ENCODE results near the gene RAPGEF1.
A peak's percentile ranks its signal among the peaks of the same experiment; 100 is the strongest.

Gene RAPGEF1

DNA sequence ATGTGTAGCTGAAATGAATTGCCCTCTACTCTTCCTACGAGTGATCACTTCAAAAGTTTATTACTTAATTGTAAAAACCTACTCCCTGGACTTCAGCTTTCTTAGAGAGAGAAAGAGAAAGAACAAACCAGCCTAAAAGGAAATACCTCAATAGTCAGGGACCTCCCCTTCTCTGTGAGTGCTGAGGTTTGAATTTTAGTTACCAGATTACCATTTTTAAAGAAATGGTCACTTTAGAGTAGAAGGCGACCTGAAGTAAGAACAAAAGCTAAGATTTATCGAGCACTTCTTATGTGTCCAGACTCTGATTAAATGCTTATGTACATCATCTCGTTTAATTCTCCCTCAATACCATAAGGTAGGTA is 11.3 kb downstream of the RAPGEF1 start:
- Histone ChIP-seq H3K4me3 (replicated peaks; ENCODE audit: insufficient read depth, low read length) (no peak overlapping the region), H3K27ac (replicated peaks) (peak overlapping the region; percentile 49), H3K27me3 (ENCODE audit: insufficient read depth, poor library complexity, severe bottlenecking) (no peaks in the 10 kb centered on the region)
- DNase-seq (ENCODE audit: low read depth in 1 of 2, low spot score in 1 of 2) = no peak
- TF ChIP-seq, protein P1, sequence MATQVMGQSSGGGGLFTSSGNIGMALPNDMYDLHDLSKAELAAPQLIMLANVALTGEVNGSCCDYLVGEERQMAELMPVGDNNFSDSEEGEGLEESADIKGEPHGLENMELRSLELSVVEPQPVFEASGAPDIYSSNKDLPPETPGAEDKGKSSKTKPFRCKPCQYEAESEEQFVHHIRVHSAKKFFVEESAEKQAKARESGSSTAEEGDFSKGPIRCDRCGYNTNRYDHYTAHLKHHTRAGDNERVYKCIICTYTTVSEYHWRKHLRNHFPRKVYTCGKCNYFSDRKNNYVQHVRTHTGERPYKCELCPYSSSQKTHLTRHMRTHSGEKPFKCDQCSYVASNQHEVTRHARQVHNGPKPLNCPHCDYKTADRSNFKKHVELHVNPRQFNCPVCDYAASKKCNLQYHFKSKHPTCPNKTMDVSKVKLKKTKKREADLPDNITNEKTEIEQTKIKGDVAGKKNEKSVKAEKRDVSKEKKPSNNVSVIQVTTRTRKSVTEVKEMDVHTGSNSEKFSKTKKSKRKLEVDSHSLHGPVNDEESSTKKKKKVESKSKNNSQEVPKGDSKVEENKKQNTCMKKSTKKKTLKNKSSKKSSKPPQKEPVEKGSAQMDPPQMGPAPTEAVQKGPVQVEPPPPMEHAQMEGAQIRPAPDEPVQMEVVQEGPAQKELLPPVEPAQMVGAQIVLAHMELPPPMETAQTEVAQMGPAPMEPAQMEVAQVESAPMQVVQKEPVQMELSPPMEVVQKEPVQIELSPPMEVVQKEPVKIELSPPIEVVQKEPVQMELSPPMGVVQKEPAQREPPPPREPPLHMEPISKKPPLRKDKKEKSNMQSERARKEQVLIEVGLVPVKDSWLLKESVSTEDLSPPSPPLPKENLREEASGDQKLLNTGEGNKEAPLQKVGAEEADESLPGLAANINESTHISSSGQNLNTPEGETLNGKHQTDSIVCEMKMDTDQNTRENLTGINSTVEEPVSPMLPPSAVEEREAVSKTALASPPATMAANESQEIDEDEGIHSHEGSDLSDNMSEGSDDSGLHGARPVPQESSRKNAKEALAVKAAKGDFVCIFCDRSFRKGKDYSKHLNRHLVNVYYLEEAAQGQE (IDR thresholded peaks at IDR 0.05; ENCODE audit: insufficient replicate concordance, low read depth) = no peak
- TF ChIP-seq SPI1 (IDR thresholded peaks at IDR 0.05; ENCODE audit: borderline replicate concordance, low read depth) (no peak), POLR2AphosphoS5 (IDR thresholded peaks at IDR 0.05; ENCODE audit: low read depth) (no peak), GABPA (IDR thresholded peaks at IDR 0.05; ENCODE audit: low read depth) (no peak)
- TF ChIP-seq, protein P2, sequence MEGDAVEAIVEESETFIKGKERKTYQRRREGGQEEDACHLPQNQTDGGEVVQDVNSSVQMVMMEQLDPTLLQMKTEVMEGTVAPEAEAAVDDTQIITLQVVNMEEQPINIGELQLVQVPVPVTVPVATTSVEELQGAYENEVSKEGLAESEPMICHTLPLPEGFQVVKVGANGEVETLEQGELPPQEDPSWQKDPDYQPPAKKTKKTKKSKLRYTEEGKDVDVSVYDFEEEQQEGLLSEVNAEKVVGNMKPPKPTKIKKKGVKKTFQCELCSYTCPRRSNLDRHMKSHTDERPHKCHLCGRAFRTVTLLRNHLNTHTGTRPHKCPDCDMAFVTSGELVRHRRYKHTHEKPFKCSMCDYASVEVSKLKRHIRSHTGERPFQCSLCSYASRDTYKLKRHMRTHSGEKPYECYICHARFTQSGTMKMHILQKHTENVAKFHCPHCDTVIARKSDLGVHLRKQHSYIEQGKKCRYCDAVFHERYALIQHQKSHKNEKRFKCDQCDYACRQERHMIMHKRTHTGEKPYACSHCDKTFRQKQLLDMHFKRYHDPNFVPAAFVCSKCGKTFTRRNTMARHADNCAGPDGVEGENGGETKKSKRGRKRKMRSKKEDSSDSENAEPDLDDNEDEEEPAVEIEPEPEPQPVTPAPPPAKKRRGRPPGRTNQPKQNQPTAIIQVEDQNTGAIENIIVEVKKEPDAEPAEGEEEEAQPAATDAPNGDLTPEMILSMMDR (IDR thresholded peaks at IDR 0.05; ENCODE audit: insufficient read depth, low read length) = no peak

GRCh38 chr9:131727795-131728545 is 11.9 kb downstream of the RAPGEF1 start:
- DNase-seq (ENCODE audit: low read depth in 1 of 2, low spot score in 1 of 2) = no peak
- TF ChIP-seq, protein P2 (IDR thresholded peaks at IDR 0.05; ENCODE audit: insufficient read depth, low read length) = no peak
- TF ChIP-seq, protein P1 (IDR thresholded peaks at IDR 0.05; ENCODE audit: insufficient replicate concordance, low read depth) = no peak
- TF ChIP-seq GABPA (IDR thresholded peaks at IDR 0.05; ENCODE audit: low read depth) (no peak), POLR2AphosphoS5 (IDR thresholded peaks at IDR 0.05; ENCODE audit: low read depth) (no peak), SPI1 (IDR thresholded peaks at IDR 0.05; ENCODE audit: borderline replicate concordance, low read depth) (no peak)
- H3K27me3 ChIP-seq (ENCODE audit: insufficient read depth, poor library complexity, severe bottlenecking) = no peaks in the 10 kb centered on the region
- H3K27ac ChIP-seq (replicated peaks) = peak overlapping the region; percentile 49
- no peak overlapping the region for H3K4me3 ChIP-seq (replicated peaks; ENCODE audit: insufficient read depth, low read length)

DNA sequence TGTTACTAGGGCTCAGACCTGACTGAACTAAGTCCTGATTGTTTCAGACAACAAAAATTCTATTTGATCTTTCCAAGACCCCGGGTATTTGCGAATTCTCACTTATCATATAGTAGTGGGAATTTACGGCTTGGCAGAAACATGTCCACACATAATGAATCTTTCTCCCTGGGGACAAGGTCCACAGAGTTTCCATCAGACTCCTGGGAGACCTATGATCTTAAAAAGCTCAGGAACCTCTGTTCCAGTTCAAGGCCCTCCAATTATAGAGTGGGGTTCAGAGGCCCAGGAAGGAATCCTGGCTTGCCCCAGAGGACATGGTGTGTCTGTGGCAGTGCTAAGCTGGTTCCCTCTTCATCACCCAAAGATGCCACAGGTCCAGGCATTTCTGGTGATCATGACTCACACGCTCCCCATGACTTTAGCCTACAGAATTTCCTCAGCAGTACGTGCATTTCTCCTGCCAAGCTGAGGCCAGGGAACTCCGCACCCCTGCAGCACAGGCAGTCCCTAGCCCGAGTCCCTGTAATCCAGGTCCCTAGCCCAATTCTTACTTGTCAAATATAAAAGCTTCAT is 12.6 kb downstream of the RAPGEF1 start:
- TF ChIP-seq GABPA (IDR thresholded peaks at IDR 0.05; ENCODE audit: low read depth) (no peak), POLR2AphosphoS5 (IDR thresholded peaks at IDR 0.05; ENCODE audit: low read depth) (no peak), SPI1 (IDR thresholded peaks at IDR 0.05; ENCODE audit: borderline replicate concordance, low read depth) (no peak)
- TF ChIP-seq, protein P1 (IDR thresholded peaks at IDR 0.05; ENCODE audit: insufficient replicate concordance, low read depth) = no peak
- TF ChIP-seq, protein P2 (IDR thresholded peaks at IDR 0.05; ENCODE audit: insufficient read depth, low read length) = no peak
- Histone ChIP-seq H3K27me3 (ENCODE audit: insufficient read depth, poor library complexity, severe bottlenecking) (no peaks in the 10 kb centered on the region), H3K27ac (replicated peaks) (peak overlapping the region; percentile 49), H3K4me3 (replicated peaks; ENCODE audit: insufficient read depth, low read length) (no peak overlapping the region)
- peak in 1 of 2 experiments; percentile 43 for DNase-seq (ENCODE audit: low read depth in 1 of 2, low spot score in 1 of 2)
